Cardiac fibroblast (primary cell): ENCODE measurements around the gene CALM1.

Experiments
- DNase-seq, 2 donors: peaks; one replicate each; pipeline versions ENCODE4 v3.0.0 to v3.0.0-alpha.2; 2010; ENCODE audit warnings: low read depth in 2 of 2
- H3K4me3 ChIP-seq, 2 donors: replicated peaks in 1 of 2; 1 replicate in 1 of 2; 2 replicates in 1 of 2; pipeline ENCODE4 v1.5.1; 2011; ENCODE audit warnings: low read depth in 2 of 2, low read length in 2 of 2, mild to moderate bottlenecking in 2 of 2, moderate library complexity in 1 of 2
- CTCF ChIP-seq: IDR thresholded peaks from one replicate; pipeline ENCODE4 v1.5.1; 2011; ENCODE audit warnings: low read depth, mild to moderate bottlenecking, low read length, inconsistent platforms

CALM1 gene

GRCh38 chr14:90358359-90358758 is 38.5 kb upstream of the CALM1 start:
- no peak overlapping the region for H3K4me3 ChIP-seq
- TF ChIP-seq CTCF: no peak
- no peak for DNase-seq

GRCh38 chr14:90361865-90362557 is 34.8 kb upstream of the CALM1 start:
- TF ChIP-seq CTCF: no peak
- no peak for DNase-seq
- no peak overlapping the region for H3K4me3 ChIP-seq

- H3K4me3 ChIP-seq: no peak overlapping the region
- TF ChIP-seq CTCF: no peak
- no peak for DNase-seq
Measured at GRCh38 chr14:90362558-90362896, 34.3 kb upstream of the CALM1 start.

- TF ChIP-seq CTCF: no peak
- DNase-seq: peak in 1 of 2 donors; percentile 10
- no peak overlapping the region for H3K4me3 ChIP-seq
Measured at GRCh38 chr14:90368946-90369721, 27.7 kb upstream of the CALM1 start.

GRCh38 chr14:90373887-90374286 is 22.9 kb upstream of the CALM1 start:
- TF ChIP-seq CTCF: no peak
- H3K4me3 ChIP-seq: no peak overlapping the region
- peak; percentile 26 to 46 for DNase-seq

GRCh38 chr14:90374813-90375212 is 22.0 kb upstream of the CALM1 start:
- no peak for TF ChIP-seq CTCF
- H3K4me3 ChIP-seq: no peak overlapping the region
- no peak for DNase-seq
